H7 (cell line): ENCODE results near the gene TADA2B. TPM values are rescaled to one million over a fixed set of nuclear protein-coding genes. Genes with fewer than 3 reads are reported as not detected.

ENCODE experiments used
- DNase-seq: peaks from one replicate; pipeline ENCODE4 v3.0.0; 2012
- H3K27me3 ChIP-seq: 2 replicates; pipeline ENCODE4 v1.6.0; 2011; ENCODE audit warnings: mild to moderate bottlenecking, low read length; ENCODE audit not compliant: control insufficient read depth, insufficient read depth
- H3K36me3 ChIP-seq: replicated peaks from 2 replicates; pipeline ENCODE4 v1.5.1; 2011; ENCODE audit warnings: low read length; ENCODE audit not compliant: control insufficient read depth, insufficient read depth
- H3K4me3 ChIP-seq: 2 replicates; pipeline ENCODE4 v1.5.1; 2011; ENCODE audit warnings: low read depth, mild to moderate bottlenecking, control low read depth, low read length, moderate library complexity; ENCODE audit not compliant: insufficient read depth
- total RNA-seq: library from RNA; depleted of rRNA; stranded (reverse); fragments of >200 nt; shearing (Covaris generic); gene quantifications from 2 replicates; pipeline ENCODE4 v1.2.3, GENCODE V29; 2014

TADA2B gene
- total RNA-seq, 1 experiment from 2014 or later: 14.0 TPM

- Histone ChIP-seq H3K27me3 (no peaks in the 10 kb centered on the region), H3K36me3 (peaks cover 5% of the 10 kb centered on the region), H3K4me3 (no peak overlapping the region)
- no peak for DNase-seq
Observed at GRCh38 chr4:7023901-7024300, 19.3 kb upstream of the TADA2B start.

GRCh38 chr4:7024336-7024890 is 18.8 kb upstream of the TADA2B start:
- Histone ChIP-seq H3K27me3 (no peaks in the 10 kb centered on the region), H3K36me3 (peaks cover 5% of the 10 kb centered on the region), H3K4me3 (no peak overlapping the region)
- peak; percentile 47 for DNase-seq

GRCh38 chr4:7025040-7025602 is 18.1 kb upstream of the TADA2B start:
- H3K4me3 ChIP-seq: no peak overlapping the region
- peak; percentile 55 for DNase-seq
- H3K27me3 ChIP-seq: no peaks in the 10 kb centered on the region
- peaks cover 10% of the 10 kb centered on the region for H3K36me3 ChIP-seq

GRCh38 chr4:7026107-7026506 is 17.1 kb upstream of the TADA2B start:
- no peak overlapping the region for H3K4me3 ChIP-seq
- H3K27me3 ChIP-seq: no peaks in the 10 kb centered on the region
- no peak for DNase-seq
- H3K36me3 ChIP-seq: peaks cover 15% of the 10 kb centered on the region

- DNase-seq: no peak
- Histone ChIP-seq H3K27me3 (no peaks in the 10 kb centered on the region), H3K36me3 (peaks cover 17% of the 10 kb centered on the region), H3K4me3 (no peak overlapping the region)
Observed at GRCh38 chr4:7027284-7027683, 15.9 kb upstream of the TADA2B start.

GRCh38 chr4:7027913-7028312 is 15.3 kb upstream of the TADA2B start:
- H3K4me3 ChIP-seq: no peak overlapping the region
- H3K27me3 ChIP-seq: no peaks in the 10 kb centered on the region
- peaks cover 17% of the 10 kb centered on the region for H3K36me3 ChIP-seq
- DNase-seq: no peak

GRCh38 chr4:7029212-7029611 is 14.0 kb upstream of the TADA2B start:
- Histone ChIP-seq H3K36me3 (peaks cover 17% of the 10 kb centered on the region), H3K4me3 (no peak overlapping the region), H3K27me3 (no peaks in the 10 kb centered on the region)
- no peak for DNase-seq

- Histone ChIP-seq H3K36me3 (peaks cover 15% of the 10 kb centered on the region), H3K4me3 (no peak overlapping the region), H3K27me3 (no peaks in the 10 kb centered on the region)
- DNase-seq: no peak
Observed at GRCh38 chr4:7029921-7030320, 13.3 kb upstream of the TADA2B start.

- Histone ChIP-seq H3K27me3 (no peaks in the 10 kb centered on the region), H3K36me3 (peaks cover 15% of the 10 kb centered on the region), H3K4me3 (no peak overlapping the region)
- no peak for DNase-seq
Observed at GRCh38 chr4:7030856-7031255, 12.3 kb upstream of the TADA2B start.

GRCh38 chr4:7031558-7032449 is 11.4 kb upstream of the TADA2B start:
- H3K4me3 ChIP-seq: no peak overlapping the region
- DNase-seq: no peak
- H3K27me3 ChIP-seq: no peaks in the 10 kb centered on the region
- H3K36me3 ChIP-seq: peaks cover 15% of the 10 kb centered on the region

GRCh38 chr4:7032596-7032995 is 10.6 kb upstream of the TADA2B start:
- DNase-seq: no peak
- Histone ChIP-seq H3K27me3 (no peaks in the 10 kb centered on the region), H3K36me3 (peaks cover 15% of the 10 kb centered on the region), H3K4me3 (no peak overlapping the region)

- peaks cover 13% of the 10 kb centered on the region for H3K36me3 ChIP-seq
- H3K27me3 ChIP-seq: no peaks in the 10 kb centered on the region
- H3K4me3 ChIP-seq: no peak overlapping the region
- DNase-seq: peak; percentile 83
Observed at GRCh38 chr4:7034262-7035081, 8.7 kb upstream of the TADA2B start.

- peak; percentile 49 for DNase-seq
- peaks cover 17% of the 10 kb centered on the region for H3K27me3 ChIP-seq
- no peak overlapping the region for H3K4me3 ChIP-seq
- H3K36me3 ChIP-seq: no peaks in the 10 kb centered on the region
Observed at GRCh38 chr4:7037425-7037824, 5.7 kb upstream of the TADA2B start.

GRCh38 chr4:7040765-7041164 is 2.4 kb upstream of the TADA2B start:
- Histone ChIP-seq H3K27me3 (peaks cover 20% of the 10 kb centered on the region), H3K36me3 (no peaks in the 10 kb centered on the region), H3K4me3 (no peak overlapping the region)
- DNase-seq: no peak
